ENCODE measurements around the gene SLC25A14.

DNA sequence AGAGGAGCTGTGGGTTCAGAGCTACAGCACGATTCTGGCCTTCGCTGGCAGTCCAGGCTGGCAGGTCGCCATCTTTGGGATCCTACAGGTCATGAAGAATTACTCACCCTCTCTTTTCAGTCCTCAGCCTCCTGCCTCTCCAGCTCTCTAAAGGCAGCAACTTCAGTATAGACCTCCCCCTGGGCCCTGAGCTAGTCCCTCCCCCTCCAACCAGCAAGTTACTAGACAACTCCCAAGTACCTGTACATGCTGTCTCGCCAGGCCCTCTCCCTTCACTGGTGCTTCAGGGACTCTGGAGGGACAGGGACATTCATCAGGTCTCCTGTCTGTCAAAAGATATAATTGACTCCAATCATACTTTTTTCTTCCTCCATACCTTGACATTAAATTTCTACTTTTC lies 45.8 kb downstream of the SLC25A14 start, which contains the start of gene GPR119:
- TF ChIP-seq CTCF (IDR thresholded peaks at IDR 0.05) (no peak), POLR2AphosphoS2 (conservative IDR thresholded peaks at IDR 0.05; ENCODE audit: low read length) (no peak), POLR2A (IDR thresholded peaks at IDR 0.05; ENCODE audit: low read length) (no peak)

Data from A549 (cell line).